ENCODE measurements around the gene DLGAP1.

DNA sequence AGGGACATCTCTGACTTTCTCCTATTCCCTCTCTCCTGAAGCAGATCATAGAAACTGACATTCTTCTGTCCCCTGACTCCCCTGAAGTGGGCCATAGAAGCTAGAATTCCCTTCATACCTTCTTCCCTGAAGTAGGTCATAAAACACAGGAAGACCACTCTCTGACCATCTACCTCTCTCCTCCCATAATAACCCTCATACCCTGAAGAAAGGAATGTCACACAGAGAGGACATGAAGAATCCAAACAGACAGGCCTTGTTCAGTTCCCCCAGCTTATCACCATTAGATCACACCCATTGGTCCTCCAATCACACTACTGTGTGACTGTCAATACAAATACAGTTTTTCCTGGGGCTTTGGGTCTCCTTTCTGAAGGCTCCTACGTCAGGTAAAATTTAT lies 347.1 kb downstream of the DLGAP1 start:
- TF ChIP-seq, protein P1, sequence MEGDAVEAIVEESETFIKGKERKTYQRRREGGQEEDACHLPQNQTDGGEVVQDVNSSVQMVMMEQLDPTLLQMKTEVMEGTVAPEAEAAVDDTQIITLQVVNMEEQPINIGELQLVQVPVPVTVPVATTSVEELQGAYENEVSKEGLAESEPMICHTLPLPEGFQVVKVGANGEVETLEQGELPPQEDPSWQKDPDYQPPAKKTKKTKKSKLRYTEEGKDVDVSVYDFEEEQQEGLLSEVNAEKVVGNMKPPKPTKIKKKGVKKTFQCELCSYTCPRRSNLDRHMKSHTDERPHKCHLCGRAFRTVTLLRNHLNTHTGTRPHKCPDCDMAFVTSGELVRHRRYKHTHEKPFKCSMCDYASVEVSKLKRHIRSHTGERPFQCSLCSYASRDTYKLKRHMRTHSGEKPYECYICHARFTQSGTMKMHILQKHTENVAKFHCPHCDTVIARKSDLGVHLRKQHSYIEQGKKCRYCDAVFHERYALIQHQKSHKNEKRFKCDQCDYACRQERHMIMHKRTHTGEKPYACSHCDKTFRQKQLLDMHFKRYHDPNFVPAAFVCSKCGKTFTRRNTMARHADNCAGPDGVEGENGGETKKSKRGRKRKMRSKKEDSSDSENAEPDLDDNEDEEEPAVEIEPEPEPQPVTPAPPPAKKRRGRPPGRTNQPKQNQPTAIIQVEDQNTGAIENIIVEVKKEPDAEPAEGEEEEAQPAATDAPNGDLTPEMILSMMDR (conservative IDR thresholded peaks at IDR 0.05; ENCODE audit: low read depth in 2 of 2) = no peak
- TF ChIP-seq EZH2phosphoT487 (IDR thresholded peaks at IDR 0.05; ENCODE audit: unreplicated experiment) (no peak), POLR2AphosphoS5 (IDR thresholded peaks at IDR 0.05; ENCODE audit: low read depth) (no peak), EZH2 (IDR thresholded peaks at IDR 0.05; ENCODE audit: low read depth, unreplicated experiment) (no peak)
- TF ChIP-seq, protein P2, sequence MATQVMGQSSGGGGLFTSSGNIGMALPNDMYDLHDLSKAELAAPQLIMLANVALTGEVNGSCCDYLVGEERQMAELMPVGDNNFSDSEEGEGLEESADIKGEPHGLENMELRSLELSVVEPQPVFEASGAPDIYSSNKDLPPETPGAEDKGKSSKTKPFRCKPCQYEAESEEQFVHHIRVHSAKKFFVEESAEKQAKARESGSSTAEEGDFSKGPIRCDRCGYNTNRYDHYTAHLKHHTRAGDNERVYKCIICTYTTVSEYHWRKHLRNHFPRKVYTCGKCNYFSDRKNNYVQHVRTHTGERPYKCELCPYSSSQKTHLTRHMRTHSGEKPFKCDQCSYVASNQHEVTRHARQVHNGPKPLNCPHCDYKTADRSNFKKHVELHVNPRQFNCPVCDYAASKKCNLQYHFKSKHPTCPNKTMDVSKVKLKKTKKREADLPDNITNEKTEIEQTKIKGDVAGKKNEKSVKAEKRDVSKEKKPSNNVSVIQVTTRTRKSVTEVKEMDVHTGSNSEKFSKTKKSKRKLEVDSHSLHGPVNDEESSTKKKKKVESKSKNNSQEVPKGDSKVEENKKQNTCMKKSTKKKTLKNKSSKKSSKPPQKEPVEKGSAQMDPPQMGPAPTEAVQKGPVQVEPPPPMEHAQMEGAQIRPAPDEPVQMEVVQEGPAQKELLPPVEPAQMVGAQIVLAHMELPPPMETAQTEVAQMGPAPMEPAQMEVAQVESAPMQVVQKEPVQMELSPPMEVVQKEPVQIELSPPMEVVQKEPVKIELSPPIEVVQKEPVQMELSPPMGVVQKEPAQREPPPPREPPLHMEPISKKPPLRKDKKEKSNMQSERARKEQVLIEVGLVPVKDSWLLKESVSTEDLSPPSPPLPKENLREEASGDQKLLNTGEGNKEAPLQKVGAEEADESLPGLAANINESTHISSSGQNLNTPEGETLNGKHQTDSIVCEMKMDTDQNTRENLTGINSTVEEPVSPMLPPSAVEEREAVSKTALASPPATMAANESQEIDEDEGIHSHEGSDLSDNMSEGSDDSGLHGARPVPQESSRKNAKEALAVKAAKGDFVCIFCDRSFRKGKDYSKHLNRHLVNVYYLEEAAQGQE (IDR thresholded peaks at IDR 0.05; ENCODE audit: unreplicated experiment) = no peak

Data from GM23338 (cell line).